Neural cell (in vitro differentiated cells): Measurements from ENCODE around the gene STK17B. TPM values are rescaled to one million over a fixed set of nuclear protein-coding genes. Genes with fewer than 3 reads are reported as not detected.

Source experiments
- H2AFZ ChIP-seq: fragments of 200-600, 300-800 bp; sonication (generic), shearing (Covaris generic); 2 replicates; pipeline ENCODE4 v1.6.0; 2014; ENCODE audit warnings: low read depth, mild to moderate bottlenecking, antibody characterized with exemption, low read length, moderate library complexity
- H3F3A ChIP-seq: fragments of 200-600 bp; shearing (Covaris generic); 2 replicates; pipeline ENCODE4 v1.6.1; 2016; ENCODE audit warnings: mild to moderate bottlenecking, moderate library complexity, mixed read lengths, antibody characterized with exemption, low read length; ENCODE audit not compliant: insufficient read depth, poor library complexity, severe bottlenecking
- H3K27ac ChIP-seq: fragments of 200-600, 300-800 bp; sonication (generic), shearing (Covaris generic); 2 replicates; pipeline ENCODE4 v1.5.1; 2014; ENCODE audit warnings: mild to moderate bottlenecking, low read length, moderate library complexity
- H3K27me3 ChIP-seq: fragments of 300-800, 200-600 bp; sonication (generic), shearing (Covaris generic); 2 replicates; pipeline ENCODE4 v1.6.0; 2014; ENCODE audit warnings: mild to moderate bottlenecking, low read depth, low read length, moderate library complexity; ENCODE audit not compliant: insufficient read depth
- H3K36me3 ChIP-seq: fragments of 300-800, 200-600 bp; sonication (generic), shearing (Covaris generic); 2 replicates; pipeline ENCODE4 v1.5.1; 2014; ENCODE audit warnings: mild to moderate bottlenecking, antibody characterized with exemption, low read length, moderate library complexity; ENCODE audit not compliant: insufficient read depth
- H3K4me2 ChIP-seq: fragments of 300-800, 200-600 bp; sonication (generic), shearing (Covaris generic); 2 replicates; pipeline ENCODE4 v1.6.0; 2014; ENCODE audit warnings: mild to moderate bottlenecking, low read length
- H3K4me3 ChIP-seq: fragments of 300-800, 200-600 bp; sonication (generic), shearing (Covaris generic); 2 replicates; pipeline ENCODE4 v1.5.1; 2014; ENCODE audit warnings: mild to moderate bottlenecking, low read length, moderate library complexity
- H3K79me2 ChIP-seq: fragments of 200-600 bp; shearing (Covaris generic); replicated peaks from 2 replicates; pipeline ENCODE4 v1.6.0; 2014; ENCODE audit warnings: mild to moderate bottlenecking, low read length, moderate library complexity; ENCODE audit not compliant: insufficient read depth
- H3K9ac ChIP-seq: fragments of 300-800, 200-600 bp; sonication (generic), shearing (Covaris generic); 2 replicates; pipeline ENCODE4 v1.6.1; 2016; ENCODE audit warnings: mild to moderate bottlenecking, low read length, mixed read lengths
- H3K9me2 ChIP-seq: fragments of 200-600 bp; shearing (Covaris generic); 2 replicates; pipeline ENCODE4 v1.6.1; 2016; ENCODE audit warnings: mild to moderate bottlenecking, low read length, mixed read lengths; ENCODE audit not compliant: insufficient read depth
- H3K9me3 ChIP-seq: fragments of 200-600, 300-800 bp; sonication (generic), shearing (Covaris generic); 2 replicates; pipeline ENCODE4 v1.6.1; 2016; ENCODE audit warnings: mild to moderate bottlenecking, mixed run types, low read length, moderate library complexity, mixed read lengths
- H4K20me1 ChIP-seq: fragments of 200-600 bp; shearing (Covaris generic); 2 replicates; pipeline ENCODE4 v1.6.1; 2016; ENCODE audit warnings: mild to moderate bottlenecking, mixed run types; ENCODE audit not compliant: insufficient read depth
- CTCF ChIP-seq: fragments of 450-650 bp; IDR thresholded peaks from 2 replicates; pipeline ENCODE4 v1.5.1; 2014; ENCODE audit warnings: antibody characterized with exemption, mild to moderate bottlenecking, moderate library complexity; ENCODE audit not compliant: poor library complexity, severe bottlenecking
- EP300 ChIP-seq: fragments of 450-650 bp; conservative IDR thresholded peaks from 2 replicates; pipeline ENCODE4 v1.6.1; 2014; ENCODE audit warnings: antibody characterized with exemption, mild to moderate bottlenecking, moderate library complexity; ENCODE audit not compliant: poor library complexity, severe bottlenecking
- EZH2 ChIP-seq: fragments of 200-600, 300-800 bp; shearing (Covaris generic), sonication (generic); IDR thresholded peaks from 2 replicates; pipeline ENCODE4 v1.6.1; 2014; ENCODE audit warnings: antibody characterized with exemption, low read length, borderline replicate concordance, mild to moderate bottlenecking; ENCODE audit not compliant: insufficient read depth, poor library complexity, severe bottlenecking
- MXI1 ChIP-seq: fragments of 450-650 bp; conservative IDR thresholded peaks from 2 replicates; pipeline ENCODE4 v1.6.1; 2014; ENCODE audit warnings: antibody characterized with exemption, mild to moderate bottlenecking; ENCODE audit not compliant: poor library complexity, severe bottlenecking
- POLR2AphosphoS5 ChIP-seq: IDR thresholded peaks from 2 replicates; pipeline ENCODE4 v1.6.1; 2012
- RAD21 ChIP-seq: fragments of 450-650 bp; conservative IDR thresholded peaks from 2 replicates; pipeline ENCODE4 v1.6.1; 2014; ENCODE audit warnings: antibody characterized with exemption, mild to moderate bottlenecking, moderate library complexity
- REST ChIP-seq: IDR thresholded peaks from 2 replicates; pipeline ENCODE4 v1.6.1; 2012; ENCODE audit warnings: borderline replicate concordance
- SMC3 ChIP-seq: fragments of 450-650 bp; conservative IDR thresholded peaks from 2 replicates; pipeline ENCODE4 v1.6.1; 2014; ENCODE audit warnings: antibody characterized with exemption, mild to moderate bottlenecking, moderate library complexity; ENCODE audit not compliant: poor library complexity
- TAF1 ChIP-seq: IDR thresholded peaks from 2 replicates; pipeline ENCODE4 v1.6.1; 2012; ENCODE audit warnings: low read depth
- polyA plus RNA-seq: library from polyadenylated mRNA; depleted of rRNA; stranded (reverse); fragments of >200 nt; gene quantifications from 2 replicates; pipeline ENCODE4 v1.2.3, GENCODE V29; 2014

The STK17B gene
- polyA plus RNA-seq, 1 donor from 2014 or later = 0.67 TPM

GRCh38 chr2:196205881-196206435 is 34.6 kb upstream of the STK17B start:
- Histone ChIP-seq H2AFZ (no peak overlapping the region), H3K4me2 (no peak overlapping the region), H3K36me3 (peaks cover 2% of the 10 kb centered on the region), H4K20me1 (no peaks in the 10 kb centered on the region), H3K27ac (no peak overlapping the region), H3K9me2 (no peaks in the 10 kb centered on the region), H3K79me2 (no peaks in the 10 kb centered on the region), H3K27me3 (no peaks in the 10 kb centered on the region), H3K9ac (no peak overlapping the region), H3K9me3 (no peaks in the 10 kb centered on the region), H3F3A (no peaks in the 10 kb centered on the region), H3K4me3 (no peak overlapping the region)
- TF ChIP-seq EZH2 (no peak), SMC3 (no peak), POLR2AphosphoS5 (no peak), EP300 (no peak), RAD21 (no peak), CTCF (no peak), TAF1 (no peak), REST (no peak), MXI1 (no peak)

GRCh38 chr2:196205011-196205766 is 33.8 kb upstream of the STK17B start:
- H3K27me3 ChIP-seq = no peaks in the 10 kb centered on the region
- peaks cover 5% of the 10 kb centered on the region for H3K36me3 ChIP-seq
- no peak for TF ChIP-seq EP300
- no peak for TF ChIP-seq RAD21
- no peak for TF ChIP-seq MXI1
- TF ChIP-seq SMC3 = no peak
- TF ChIP-seq REST = no peak
- no peak for TF ChIP-seq POLR2AphosphoS5
- no peak for TF ChIP-seq CTCF
- TF ChIP-seq EZH2 = no peak
- TF ChIP-seq TAF1 = no peak
- no peak overlapping the region for H3K4me3 ChIP-seq
- H3F3A ChIP-seq = no peaks in the 10 kb centered on the region
- H3K4me2 ChIP-seq = no peak overlapping the region
- no peaks in the 10 kb centered on the region for H3K9me2 ChIP-seq
- H3K9ac ChIP-seq = no peak overlapping the region
- no peak overlapping the region for H2AFZ ChIP-seq
- no peaks in the 10 kb centered on the region for H3K79me2 ChIP-seq
- H4K20me1 ChIP-seq = no peaks in the 10 kb centered on the region
- H3K27ac ChIP-seq = no peak overlapping the region
- H3K9me3 ChIP-seq = no peaks in the 10 kb centered on the region
